GM19328 (cell line): Measurements from ENCODE around the gene ZNHIT2.

Experiments
- ATAC-seq: cut with Tn5 transposase; IDR thresholded peaks from one replicate; pipeline ENCODE4 v1.9.1; 2021; ENCODE audit warnings: mild to moderate bottlenecking, moderate library complexity; ENCODE audit not compliant: unreplicated experiment

ZNHIT2 gene

DNA sequence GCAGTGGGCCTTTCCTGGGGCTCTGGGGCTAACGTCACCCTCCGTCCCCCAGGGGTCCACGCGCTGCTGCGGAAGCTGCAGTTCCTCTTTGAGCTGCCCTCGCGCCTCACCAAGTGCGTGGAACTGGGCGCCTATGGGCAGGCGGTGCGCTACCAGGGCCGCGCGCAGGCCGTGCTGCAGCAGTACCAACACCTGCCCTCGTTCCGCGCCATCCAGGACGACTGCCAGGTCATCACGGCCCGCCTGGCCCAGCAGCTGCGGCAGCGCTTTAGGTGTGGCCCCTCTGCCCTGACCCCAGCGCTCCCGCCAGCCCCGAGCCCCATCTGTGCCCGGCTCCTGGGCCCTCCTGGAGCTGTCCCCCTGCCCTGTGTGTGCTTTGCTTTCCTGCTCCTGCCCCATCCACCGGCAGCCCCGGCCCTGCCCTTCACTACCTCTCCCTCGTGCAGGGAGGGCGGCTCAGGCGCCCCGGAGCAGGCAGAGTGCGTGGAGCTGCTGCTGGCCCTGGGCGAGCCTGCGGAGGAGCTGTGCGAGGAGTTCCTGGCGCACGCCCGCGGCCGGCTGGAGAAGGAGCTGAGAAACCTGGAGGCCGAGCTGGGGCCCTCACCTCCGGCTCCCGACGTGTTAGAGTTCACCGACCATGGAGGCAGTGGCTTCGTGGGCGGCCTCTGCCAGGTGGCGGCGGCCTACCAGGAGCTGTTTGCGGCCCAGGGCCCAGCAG lies 9.6 kb downstream of the ZNHIT2 start:
- no peak for ATAC-seq

DNA sequence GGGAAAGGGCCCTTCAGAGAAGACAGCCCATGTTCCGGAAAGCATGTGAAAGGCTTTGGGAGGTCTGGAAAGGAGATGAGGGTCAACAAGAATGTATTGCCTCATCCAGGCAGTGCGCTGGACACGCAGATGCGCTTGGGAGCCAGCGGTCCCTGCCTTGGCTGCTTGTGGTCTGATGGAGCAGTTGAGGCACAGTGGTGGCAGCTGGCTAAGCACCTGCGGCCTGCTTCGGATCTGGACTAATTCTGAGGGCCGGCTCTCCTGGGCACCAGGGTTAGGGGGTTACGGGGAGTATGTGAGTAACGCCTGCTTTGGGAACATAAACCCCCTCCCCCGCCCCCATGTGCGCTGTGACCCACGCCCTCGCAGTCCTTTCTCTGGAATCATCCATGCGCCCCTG lies 10.4 kb downstream of the ZNHIT2 start:
- no peak for ATAC-seq

DNA sequence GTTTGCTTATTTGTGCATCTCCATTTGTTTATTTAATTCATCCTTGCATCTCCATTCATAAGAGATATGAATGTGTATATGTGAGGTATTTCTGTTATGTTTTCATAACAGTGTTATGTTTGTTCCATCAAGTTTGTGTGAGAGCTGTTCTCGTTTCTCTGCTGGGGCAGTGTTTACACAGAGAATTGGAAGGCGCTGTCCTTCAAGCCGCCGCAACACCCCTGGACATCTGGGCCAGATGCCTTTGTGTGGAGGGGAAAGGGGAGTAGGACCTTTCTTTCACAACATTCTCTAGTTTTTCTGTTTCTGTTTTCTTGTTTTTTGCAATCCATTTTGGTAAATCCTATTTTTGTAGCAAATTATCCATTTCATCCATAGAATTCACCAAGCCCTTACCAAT lies 12.9 kb downstream of the ZNHIT2 start:
- no peak for ATAC-seq

DNA sequence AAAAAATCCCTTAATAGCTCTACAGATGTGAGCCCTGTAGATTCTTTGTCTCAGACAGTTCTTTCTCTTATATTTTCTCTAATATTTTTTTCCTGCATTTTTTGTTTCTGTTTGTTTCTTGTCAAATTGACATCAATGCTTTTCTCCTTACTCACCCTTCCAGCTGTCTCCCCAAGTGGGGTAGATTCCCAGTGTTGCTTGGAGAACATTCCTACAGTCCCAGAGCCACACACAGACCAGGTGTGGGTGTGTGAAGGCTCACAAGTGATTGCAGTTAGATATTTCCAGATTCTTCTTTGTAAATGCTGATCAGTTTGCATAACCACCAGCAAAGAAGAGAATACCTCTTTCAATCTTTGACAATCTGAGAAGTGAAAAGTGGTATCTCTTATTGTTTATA lies 14.0 kb downstream of the ZNHIT2 start:
- no peak for ATAC-seq

DNA sequence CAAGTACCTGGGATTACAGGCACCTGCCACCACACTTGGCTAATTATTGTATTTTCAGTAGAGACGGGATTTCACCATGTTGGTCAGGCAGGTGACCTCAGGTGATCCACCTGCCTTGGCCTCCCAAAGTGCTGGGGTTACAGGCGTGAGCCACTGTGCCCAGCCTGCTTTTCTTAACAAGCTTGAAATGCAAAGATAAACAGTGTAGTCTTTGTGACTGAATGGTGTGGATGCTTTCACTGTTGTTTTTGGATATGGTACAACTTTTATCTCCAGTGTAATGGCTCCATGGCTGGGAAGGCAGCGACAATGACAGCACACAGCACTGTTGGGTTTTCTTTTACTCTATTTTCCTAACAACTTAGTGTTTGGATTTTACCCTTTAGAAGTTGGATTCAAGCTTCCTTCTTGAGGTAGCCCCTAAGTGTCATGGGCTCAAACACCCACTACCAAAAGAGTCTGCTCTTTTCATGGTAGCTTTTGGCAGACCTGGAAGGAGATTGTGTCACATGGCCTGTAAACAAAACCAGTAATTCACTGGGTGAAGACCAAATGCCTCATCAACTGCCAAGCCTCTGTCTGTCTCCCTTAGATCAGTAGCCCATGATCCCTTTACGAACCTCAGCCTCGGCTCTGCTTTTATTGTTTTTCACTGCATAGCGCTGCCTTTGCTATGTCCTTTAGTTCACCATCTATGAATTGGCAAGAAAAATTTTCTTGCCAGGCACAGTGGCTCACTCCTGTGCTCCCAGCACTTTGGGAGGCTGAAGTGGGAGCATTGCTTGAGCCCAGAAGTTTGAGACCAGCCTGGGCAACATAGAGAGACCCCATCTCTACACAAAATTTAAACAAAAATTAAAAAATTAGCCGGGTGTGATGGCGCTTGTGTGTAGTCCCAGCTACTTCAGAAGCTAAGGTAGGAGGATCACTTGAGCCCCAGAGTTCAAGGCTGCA lies 15.1 kb downstream of the ZNHIT2 start:
- ATAC-seq = no peak

DNA sequence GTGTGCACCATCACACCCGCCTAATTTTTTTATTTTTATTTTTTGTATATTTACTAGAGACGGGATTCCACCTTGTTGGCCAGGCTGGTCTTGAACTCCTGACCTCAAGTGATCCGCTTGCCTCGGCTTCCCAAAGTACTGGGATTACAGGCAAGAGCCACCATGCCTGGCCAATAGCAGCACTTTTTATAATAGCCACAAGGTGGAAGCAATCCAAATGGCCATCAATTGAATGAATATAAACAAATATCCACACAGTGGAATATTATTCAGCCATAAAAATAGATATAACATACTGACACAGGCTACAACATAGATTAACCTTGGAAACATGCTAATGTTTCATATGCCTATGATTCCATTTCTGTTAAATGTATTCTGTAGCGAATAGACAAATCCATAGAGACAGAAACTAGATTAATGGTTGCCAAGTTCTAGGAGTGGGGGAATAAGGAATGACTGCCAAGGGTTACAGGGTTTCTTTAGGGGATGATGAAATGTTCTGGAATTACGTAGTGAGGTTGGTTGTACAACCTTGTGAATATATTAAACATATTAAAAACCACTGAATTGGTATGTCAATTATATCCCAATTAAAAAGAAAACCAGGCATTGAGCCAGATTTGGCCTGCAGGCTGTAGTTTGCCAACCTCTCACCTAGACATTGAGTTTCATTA lies 16.7 kb downstream of the ZNHIT2 start:
- ATAC-seq = no peak

DNA sequence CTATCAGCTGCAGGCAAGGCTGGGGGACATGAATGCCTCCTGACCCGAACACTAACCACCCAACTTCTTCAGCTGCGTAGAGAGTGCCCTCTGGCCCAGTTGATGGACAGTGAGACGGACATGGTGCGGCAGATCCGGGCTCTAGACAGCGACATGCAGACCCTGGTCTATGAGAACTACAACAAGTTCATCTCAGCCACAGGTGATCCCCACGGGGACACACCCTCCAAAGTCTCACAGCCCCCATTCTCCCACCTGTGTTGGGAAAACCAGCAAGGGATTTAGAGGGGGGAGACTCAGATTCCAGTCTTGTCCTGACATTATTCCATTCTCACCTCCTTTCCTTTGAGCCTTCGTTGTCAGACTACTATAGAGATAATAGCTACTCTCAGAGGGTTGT lies 20.6 kb downstream of the ZNHIT2 start:
- no peak for ATAC-seq

DNA sequence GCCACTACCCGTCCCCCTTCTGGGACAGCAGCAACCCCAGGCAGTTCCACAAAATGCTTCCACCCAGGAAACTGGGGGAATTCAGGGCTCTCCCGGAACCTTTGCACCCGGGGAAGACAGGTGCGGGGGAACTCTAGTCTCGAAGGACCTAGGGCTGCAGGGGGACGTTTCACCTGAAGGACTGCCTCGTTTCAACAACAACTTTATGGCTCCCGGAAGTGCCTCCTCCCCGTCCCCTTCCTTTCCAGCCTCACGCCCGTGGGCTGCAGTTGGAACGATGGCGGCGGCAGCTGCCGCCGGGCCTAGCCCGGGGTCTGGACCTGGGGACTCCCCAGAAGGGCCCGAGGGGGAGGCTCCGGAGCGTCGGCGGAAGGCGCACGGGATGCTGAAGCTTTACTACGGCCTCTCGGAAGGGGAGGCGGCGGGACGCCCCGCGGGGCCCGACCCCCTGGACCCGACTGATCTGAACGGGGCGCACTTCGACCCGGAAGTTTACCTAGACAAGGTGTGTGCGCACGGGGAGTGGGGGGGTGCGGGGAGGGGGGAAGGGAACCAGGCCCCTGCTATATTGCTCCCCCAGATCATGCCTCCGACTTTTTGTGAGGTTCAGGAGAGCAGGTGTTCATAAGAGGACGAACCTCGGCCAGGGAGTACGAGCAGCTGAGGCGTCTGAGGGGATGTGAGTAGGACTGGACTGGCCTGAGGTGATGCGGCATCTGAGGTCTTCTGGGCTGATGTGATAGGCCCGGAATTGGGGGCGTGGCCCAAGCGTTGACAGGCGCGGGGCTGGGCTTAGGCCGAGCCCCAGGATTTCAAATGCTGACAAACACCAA lies 21.3 kb downstream of the ZNHIT2 start, which contains the start of gene VPS51:
VPS51 (plus strand) TSS at position 241 of the 833 bp plus-strand sequence; CDS start at position 278, 37 bp downstream.
- peak; percentile 71 for ATAC-seq

DNA sequence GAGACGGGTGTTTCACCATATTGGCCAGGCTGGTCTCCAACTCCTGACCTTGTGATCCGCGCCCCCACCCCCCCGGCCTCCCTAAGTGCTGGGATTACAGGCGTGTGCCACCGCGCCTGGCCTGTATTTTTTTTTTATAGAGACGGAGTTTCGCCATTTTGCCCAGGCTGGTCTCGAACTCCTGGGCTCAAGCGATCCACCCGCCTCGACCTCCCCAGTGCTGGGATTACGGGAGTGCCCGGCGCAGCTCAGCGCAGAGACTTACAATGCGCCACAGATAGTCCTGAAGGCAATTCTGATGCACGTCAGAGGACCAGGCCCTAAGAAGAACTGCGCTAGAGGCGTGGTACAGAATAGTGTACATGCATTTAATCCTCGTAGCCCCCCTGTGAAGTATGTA lies 22.1 kb downstream of the ZNHIT2 start:
- ATAC-seq = no peak

DNA sequence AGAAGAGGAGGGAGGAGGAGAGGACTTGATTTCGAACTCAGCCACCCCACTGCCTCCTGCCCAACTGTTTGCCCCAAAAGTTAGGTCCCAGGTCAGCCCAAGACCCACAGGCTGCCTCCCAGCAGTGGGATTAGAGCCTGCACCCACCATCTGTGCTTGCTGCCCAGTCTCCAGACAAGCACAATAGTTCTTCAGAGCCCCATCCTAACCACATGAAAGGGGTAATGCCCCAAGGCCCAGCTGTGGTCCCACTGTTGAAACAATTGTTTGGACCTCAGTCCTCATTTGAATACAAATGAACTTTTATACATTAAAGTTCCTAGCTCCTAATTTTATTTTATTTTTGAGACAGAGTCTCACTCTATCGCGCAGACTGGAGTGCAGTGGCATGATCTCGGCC lies 26.9 kb downstream of the ZNHIT2 start:
- ATAC-seq = no peak

DNA sequence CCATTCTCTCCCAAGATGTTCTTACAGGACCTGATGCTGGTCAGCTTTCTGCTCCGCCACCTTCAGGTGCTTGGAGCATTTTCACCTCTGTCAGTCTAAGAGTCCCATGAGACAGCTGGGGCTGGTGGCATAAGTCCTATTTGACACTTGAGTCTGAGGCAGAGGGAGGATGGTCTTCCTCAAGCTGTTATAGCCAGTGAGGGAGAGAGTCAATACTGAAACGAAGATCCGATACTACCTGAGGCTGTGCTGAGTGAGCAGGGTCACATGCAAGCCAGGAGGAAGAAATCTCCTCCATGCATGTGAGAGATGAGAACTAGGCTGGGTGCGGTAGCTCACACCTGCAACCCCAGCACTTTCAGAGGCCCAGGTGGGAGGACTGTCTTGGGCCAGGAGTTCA lies 27.9 kb downstream of the ZNHIT2 start:
- no peak for ATAC-seq

DNA sequence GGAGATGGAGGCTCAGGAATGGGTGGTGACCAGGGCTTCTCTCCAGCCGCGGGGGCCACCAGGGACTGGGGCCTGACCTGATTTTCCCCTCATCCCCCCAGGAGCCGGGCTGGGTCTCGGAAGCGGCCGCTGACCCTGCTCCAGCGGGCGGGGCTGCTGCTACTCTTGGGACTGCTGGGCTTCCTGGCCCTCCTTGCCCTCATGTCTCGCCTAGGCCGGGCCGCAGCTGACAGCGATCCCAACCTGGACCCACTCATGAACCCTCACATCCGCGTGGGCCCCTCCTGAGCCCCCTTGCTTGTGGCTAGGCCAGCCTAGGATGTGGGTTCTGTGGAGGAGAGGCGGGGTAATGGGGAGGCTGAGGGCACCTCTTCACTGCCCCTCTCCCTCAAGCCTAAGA lies 29.7 kb downstream of the ZNHIT2 start:
- ATAC-seq = no peak

DNA sequence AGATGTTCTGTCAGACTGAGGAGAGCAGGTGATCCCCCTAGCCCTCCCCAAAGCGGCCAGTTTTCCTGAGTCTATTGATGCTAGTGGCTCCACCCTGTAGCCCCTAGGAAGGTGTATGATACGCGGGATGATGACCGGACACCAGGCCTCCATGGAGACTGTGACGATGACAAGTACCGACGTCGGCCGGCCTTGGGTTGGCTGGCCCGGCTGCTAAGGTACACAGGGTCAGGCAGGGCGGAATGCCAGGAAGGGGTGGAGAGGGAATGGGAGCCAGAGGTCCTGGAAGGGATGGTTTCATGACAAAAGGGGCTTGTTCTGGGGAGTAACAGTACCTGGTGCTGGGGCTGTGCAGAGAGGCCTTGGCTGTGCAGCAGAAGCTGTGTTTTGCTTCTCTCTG lies 30.3 kb downstream of the ZNHIT2 start:
- ATAC-seq = no peak

DNA sequence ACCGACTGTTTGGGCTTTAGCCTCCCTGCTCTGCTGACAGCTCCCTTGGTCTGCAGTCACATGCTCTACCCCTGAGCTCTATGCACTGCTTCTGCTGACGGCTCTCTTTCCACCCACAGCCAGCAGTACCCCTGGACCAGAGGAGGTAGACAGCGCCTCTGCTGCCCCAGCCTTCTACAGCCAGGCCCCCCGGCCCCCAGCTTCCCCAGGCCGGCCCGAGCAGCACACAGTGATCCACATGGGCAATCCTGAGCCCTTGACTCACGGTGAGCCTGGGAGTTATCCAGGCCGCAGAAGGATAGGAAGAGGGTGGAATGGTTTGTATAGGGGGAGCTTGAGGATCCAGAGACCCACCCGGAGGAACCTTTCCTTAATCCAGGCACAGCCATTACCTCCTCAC lies 30.7 kb downstream of the ZNHIT2 start:
- ATAC-seq = no peak

DNA sequence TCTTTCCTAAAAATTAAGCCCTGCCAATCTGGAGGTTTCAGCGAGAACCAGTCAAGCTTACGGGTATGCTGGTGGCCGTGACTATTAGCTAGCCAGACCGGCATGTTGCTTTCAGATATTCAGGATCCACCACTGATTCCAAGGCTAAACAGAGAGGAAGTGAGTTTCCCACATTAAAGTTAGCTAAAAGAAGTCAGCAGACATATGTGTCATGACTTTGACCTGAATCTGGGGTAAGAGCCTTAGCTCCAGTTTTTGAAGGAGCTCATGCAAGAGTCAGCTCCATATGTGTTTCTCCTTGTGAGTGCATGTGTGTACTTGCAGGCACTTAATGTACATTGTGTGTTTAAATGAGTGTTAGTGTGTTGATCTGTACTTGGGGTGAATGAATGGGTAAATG lies 32.1 kb downstream of the ZNHIT2 start:
- no peak for ATAC-seq

DNA sequence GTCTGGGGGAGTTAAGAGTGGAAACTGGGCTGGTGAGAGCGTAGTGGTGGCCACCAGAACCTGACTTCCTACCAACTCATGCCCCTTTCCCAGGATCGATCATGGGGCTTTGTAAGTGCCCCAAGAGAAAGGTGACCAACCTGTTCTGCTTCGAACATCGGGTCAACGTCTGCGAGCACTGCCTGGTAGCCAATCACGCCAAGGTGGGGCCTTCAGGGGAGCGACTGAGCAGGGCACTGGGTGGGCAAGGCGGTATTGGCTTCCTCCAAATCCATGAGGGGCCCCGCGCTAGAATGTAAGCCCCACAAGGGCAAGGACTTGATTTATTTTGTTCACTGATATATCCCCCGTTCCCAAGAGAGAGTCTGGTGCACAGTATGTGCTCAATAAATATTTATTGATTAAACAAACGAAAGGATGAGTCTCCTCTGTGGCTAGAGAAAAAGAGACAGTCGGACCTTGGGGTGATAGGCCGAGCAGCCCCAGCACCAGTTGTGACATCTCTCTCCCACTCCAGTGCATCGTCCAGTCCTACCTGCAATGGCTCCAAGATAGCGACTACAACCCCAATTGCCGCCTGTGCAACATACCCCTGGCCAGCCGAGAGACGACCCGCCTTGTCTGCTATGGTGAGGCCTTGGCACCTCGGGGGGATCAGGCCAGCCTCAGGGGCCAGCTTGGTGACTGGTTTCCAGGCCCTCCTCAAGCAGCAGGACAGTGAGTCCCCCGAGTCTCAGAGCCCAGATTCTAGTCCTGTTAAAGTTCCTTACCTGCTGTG lies 32.7 kb downstream of the ZNHIT2 start:
- ATAC-seq = no peak

DNA sequence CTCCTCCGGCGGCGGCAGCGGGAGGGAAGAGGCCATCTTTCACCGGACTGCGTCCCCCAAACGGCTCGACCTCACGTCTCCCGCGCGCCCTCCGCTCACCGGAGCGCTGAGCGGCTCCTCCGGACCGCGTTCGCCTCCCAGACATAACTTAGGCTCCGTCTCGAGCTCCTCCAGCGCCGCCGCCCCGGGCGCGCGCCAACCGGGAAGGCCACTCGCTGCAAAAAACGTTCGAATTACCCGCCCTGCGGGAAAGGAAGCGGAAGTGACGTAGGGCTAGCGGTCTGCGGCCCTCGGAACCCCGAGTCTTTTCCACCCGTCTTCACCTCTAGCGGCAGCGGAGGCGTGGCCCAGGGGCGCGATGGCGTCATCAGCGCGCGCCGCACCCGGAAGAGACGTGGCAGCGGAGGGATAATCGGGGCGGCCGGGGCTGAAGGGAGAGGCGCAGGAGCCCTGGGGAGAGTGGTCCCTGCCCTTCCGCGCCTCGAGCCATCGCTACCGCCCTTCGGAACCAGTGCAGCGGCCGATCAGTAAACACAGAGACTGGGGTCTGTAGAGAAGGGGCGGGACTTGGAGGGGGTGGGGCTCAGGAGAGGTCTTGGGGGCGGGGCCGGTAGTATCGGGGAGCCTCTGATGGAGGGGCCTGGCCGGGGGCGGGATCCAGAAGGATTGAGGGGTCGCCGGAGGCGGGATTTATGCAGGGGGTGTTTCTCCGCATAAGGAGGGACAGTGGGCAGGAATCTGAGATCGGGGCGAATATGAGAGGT lies 33.5 kb downstream of the ZNHIT2 start, which contains the start of the genes CDCA5 and ZFPL1:
CDCA5 (minus strand) TSS at position 207 of the 764 bp plus-strand sequence; CDS start at position 145, 62 bp downstream.
ZFPL1 (plus strand) TSS at position 389 of the 764 bp plus-strand sequence. CDS start 477 bp downstream, outside the sequence.
- ATAC-seq = peak; percentile 73

DNA sequence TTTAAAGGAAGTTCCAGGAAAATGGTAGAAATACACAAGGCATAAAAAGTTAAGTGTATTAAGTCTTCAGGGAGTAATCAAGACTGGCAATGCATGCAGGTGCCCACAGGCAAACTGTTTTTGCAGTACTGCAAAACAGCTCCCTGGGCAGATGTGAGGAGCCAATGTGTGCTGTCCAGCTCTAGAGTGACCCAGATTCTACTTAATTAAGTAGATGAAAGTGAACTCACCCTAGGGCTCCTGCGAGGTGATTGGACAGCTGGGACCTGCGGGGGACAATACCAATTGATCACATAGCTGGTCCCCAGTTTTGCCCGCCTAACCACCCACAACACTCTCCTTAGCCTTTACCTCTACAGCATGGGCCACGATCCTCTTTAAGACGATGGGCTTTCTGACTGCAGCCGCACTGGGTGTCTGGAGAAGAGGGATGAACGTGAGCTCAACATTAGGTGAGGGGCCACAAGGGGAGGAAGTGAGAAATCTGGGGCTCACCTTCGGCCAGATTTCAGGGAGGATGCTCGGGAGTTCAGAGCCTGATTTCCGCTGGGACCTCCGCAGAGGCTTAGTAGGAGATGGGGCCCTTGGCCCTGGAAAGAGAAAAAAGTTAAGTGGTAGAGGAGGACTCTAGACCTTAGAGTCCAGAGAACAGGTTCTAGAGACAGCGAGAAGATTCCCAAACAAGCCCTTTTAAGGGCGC lies 34.2 kb downstream of the ZNHIT2 start:
- peak; percentile 18 for ATAC-seq
